H1 (cell line): ENCODE results near the gene TMEM35B.

Source experiments
- CHD2 ChIP-seq: IDR thresholded peaks from 2 replicates; pipeline ENCODE4 v1.6.1; 2012; ENCODE audit warnings: low read length, improper control_type of control experiment
- CTCF ChIP-seq, 3 experiments: IDR thresholded peaks; 1 replicate in 2 of 3; 2 replicates in 1 of 3; pipeline versions ENCODE4 v1.5.1 to v1.6.1; 2011; ENCODE audit warnings: low read length in 3 of 3, mild to moderate bottlenecking in 3 of 3, inconsistent platforms in 2 of 3, low read depth in 1 of 3, moderate library complexity in 1 of 3; ENCODE audit not compliant: insufficient read depth in 1 of 3; ENCODE audit errors: control extremely low read depth in 1 of 3
- EZH2 ChIP-seq: fragments of 200-600 bp; sonication (generic); IDR thresholded peaks from 2 replicates; pipeline ENCODE4 v1.7.1; 2012; ENCODE audit warnings: low read depth, mild to moderate bottlenecking, moderate library complexity, low read length, inconsistent platforms; ENCODE audit not compliant: severe bottlenecking
- FOSL1 ChIP-seq: IDR thresholded peaks from 2 replicates; pipeline ENCODE4 v1.6.1; 2011; ENCODE audit warnings: mild to moderate bottlenecking, low read depth, low read length, moderate library complexity; ENCODE audit not compliant: insufficient read depth
- KDM1A ChIP-seq: fragments of 200-600, 300-600 bp; sonication (generic); IDR thresholded peaks from 2 replicates; pipeline ENCODE4 v1.7.1; 2016; ENCODE audit warnings: mild to moderate bottlenecking, low read length, borderline replicate concordance
- KDM4A ChIP-seq: IDR thresholded peaks from one replicate; pipeline ENCODE4 v1.7.1; 2012; ENCODE audit warnings: low read depth, mild to moderate bottlenecking, moderate library complexity, low read length, inconsistent platforms; ENCODE audit not compliant: severe bottlenecking
- MAX ChIP-seq: IDR thresholded peaks from 2 replicates; pipeline ENCODE4 v1.6.1; 2012; ENCODE audit warnings: inconsistent platforms
- POLR2A ChIP-seq, 2 experiments: IDR thresholded peaks; 1 replicate in 1 of 2; 2 replicates in 1 of 2; pipeline ENCODE4 v1.6.1; 2011; ENCODE audit warnings: low read depth in 2 of 2, low read length in 2 of 2, mild to moderate bottlenecking in 2 of 2; ENCODE audit errors: control extremely low read depth in 1 of 2
- POLR2AphosphoS5 ChIP-seq: IDR thresholded peaks from 2 replicates; pipeline ENCODE4 v1.6.1; 2011; ENCODE audit warnings: low read depth, low read length
- RFX5 ChIP-seq: IDR thresholded peaks from 2 replicates; pipeline ENCODE4 v1.6.1; 2011; ENCODE audit warnings: low read depth, low read length, improper control_type of control experiment, borderline replicate concordance
- YY1 ChIP-seq: IDR thresholded peaks from 2 replicates; pipeline ENCODE4 v1.6.1; 2011; ENCODE audit warnings: low read depth, mild to moderate bottlenecking, low read length

GRCh38 chr1:34978921-34979320 is 6.2 kb downstream of the TMEM35B start:
- TF ChIP-seq CTCF (IDR thresholded peaks at IDR 0.05; ENCODE audit: control extremely low read depth in 1 of 3, insufficient read depth in 1 of 3, low read depth in 1 of 3, low read length in 3 of 3), result no peak
- no peak for TF ChIP-seq MAX
- no peak for TF ChIP-seq KDM1A
- no peak for TF ChIP-seq YY1
- TF ChIP-seq POLR2A (IDR thresholded peaks at IDR 0.05; ENCODE audit: control extremely low read depth in 1 of 2, low read depth in 2 of 2, low read length in 2 of 2), result no peak
- TF ChIP-seq RFX5, result no peak
- TF ChIP-seq CHD2, result no peak
- no peak for TF ChIP-seq POLR2AphosphoS5
- no peak for TF ChIP-seq FOSL1
- no peak for TF ChIP-seq EZH2
- TF ChIP-seq KDM4A, result no peak
